Epithelial cell of umbilical artery (primary cell): ENCODE data around the gene NME8. TPM values are rescaled to one million over a fixed set of nuclear protein-coding genes. Genes with fewer than 3 reads are reported as not detected.

Experiments
- total RNA-seq: library from RNA; depleted of rRNA; stranded (reverse); fragments of >200 nt; gene quantifications from 2 replicates; pipeline ENCODE4 v1.2.3, GENCODE V29; 2014

NME8 gene, protein sequence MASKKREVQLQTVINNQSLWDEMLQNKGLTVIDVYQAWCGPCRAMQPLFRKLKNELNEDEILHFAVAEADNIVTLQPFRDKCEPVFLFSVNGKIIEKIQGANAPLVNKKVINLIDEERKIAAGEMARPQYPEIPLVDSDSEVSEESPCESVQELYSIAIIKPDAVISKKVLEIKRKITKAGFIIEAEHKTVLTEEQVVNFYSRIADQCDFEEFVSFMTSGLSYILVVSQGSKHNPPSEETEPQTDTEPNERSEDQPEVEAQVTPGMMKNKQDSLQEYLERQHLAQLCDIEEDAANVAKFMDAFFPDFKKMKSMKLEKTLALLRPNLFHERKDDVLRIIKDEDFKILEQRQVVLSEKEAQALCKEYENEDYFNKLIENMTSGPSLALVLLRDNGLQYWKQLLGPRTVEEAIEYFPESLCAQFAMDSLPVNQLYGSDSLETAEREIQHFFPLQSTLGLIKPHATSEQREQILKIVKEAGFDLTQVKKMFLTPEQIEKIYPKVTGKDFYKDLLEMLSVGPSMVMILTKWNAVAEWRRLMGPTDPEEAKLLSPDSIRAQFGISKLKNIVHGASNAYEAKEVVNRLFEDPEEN
- total RNA-seq = not detected in 2 replicates

DNA sequence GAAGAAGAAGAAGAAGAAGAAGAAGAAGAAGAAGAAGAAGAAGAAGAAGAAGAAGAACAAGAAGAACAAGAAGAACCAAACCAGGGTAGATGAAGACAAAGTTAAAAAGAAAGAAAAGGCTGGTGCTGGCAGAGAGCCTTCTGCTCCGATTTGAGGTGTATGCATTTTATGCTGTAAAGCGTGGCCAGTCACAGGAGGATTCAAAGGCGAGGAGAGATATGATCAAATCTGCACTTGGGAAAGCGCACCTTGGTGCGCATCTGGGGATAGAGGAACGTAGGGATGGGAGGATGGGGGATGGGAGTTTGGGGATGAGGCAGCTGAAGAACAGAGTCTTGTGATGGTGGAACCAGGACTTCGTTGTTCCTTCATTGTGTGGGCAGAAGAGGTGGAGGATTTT lies at the start of gene NME8:
NME8 (plus strand) TSS at position 301 of the 400 bp plus-strand sequence. CDS start 1,670 bp downstream, outside the sequence.

DNA sequence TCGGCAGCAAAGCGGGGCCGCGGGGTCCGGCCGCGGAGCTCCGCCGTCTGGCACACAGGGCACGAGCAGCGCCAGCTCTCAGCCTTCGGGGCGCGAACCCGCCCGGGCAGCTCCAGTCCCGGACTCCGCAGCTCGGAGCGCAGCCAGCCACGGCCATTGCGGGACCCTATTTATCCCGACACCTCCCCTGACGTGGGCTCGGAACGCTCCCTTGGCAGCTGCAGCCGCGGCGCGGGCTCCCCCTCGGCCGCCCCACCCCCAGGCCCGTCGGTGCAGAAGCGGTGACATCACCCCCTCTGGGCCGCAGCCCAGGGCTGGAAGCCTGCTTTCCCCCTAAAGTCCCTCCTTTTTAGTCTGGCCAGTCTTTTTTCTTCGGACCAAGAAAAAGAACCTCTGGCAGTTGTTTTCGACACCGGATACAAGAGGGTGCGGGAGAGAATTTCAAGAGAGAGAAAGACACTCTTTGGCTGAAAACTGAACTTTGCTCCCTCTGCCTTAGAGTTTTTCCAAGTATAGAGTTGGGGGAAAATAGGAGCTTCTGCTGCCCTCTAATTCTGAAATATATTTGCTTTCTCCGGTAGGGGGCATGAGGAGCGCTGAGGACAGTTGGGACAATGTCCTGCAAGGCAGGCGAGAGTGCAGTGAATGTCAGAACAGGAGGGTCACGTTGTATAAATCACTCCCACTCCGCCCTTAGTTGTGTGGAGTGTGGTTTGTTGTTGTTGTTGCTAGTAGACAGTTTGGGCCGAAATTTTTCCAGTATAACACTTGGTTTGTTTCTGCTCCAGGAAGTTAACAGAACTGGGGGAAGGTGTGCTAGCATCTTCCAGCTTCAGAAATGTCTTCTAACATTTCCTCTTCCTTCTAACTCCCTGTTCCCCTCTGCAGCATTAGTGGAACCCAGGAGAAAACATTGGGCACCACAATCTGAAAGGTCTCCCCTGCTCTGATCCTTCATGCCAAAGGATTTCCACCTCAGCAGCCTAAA lies 68.6 kb downstream of the NME8 start, which contains the start of gene SFRP4:
SFRP4 (minus strand) TSS at position 145 of the 988 bp plus-strand sequence. CDS start 280 bp downstream, outside the sequence.

DNA sequence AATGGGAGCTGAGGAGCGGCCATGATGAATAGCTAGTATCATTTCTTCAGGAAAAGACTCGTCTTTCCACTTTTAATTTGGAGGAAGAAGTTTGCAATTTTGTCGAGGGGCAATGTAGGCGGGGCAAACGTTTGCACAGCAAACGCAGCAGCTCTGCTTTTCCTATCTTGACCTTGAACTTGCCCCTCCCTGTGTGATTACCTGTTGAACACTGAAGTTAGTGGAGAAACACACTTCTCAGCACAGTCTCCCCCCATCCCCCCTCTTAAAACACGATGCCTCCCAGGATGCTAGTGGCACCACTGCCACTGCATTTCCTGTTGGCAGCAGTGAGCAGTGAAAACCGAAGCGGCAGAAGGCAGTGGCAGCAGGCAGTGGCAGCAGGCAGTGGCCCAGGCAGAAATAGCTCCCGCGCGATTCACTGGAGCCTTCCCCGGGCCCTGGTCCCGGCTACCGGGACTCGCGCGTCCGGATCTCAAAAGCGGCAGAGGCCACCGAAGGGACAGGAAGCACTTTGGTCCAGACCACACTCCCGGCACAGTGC lies 72.0 kb downstream of the NME8 start, which contains the start of gene EPDR1:
EPDR1 (plus strand) TSS at position 336 of the 544 bp plus-strand sequence. CDS start 300 bp downstream, outside the sequence.

Other genes starting within 250 kb of the NME8 start
- not detected in 2 replicates for gene GPR141, start 164.8 kb upstream of the NME8 start, total RNA-seq
- gene SFRP4, start 68.2 kb downstream of the NME8 start, total RNA-seq = not detected in 2 replicates
- 1.3 and 2.9 TPM in 2 replicates for gene EPDR1, start 72.0 kb downstream of the NME8 start, total RNA-seq